Renal cortex interstitium (tissue), 15 donors: Measurements from ENCODE around the gene LILRB4. TPM values are rescaled to one million over a fixed set of nuclear protein-coding genes. Genes with fewer than 3 reads are reported as not detected.
A peak's percentile ranks its signal among the peaks of the same experiment; 100 is the strongest.
"Not testable (repeated sequence)": the region's sequence is repeated elsewhere in the genome, so short reads cannot be mapped to it uniquely, and the experiment has no call there.

Experiments
- DNase-seq, 11 donors: peaks; one replicate each; pipeline ENCODE4 v3.0.0-alpha.2; 2013; ENCODE audit warnings: low read depth in 9 of 11, low spot score in 4 of 11; ENCODE audit errors: extremely low read depth in 1 of 11
- long read RNA-seq, 16 experiments: transcript quantifications; one replicate each; lab custom pipeline, GENCODE V29; 2026
- polyA plus RNA-seq, 3 donors: library from polyadenylated mRNA; unstranded; fragments of 120-200 nt; gene quantifications; one replicate each; pipeline ENCODE4 v1.2.1, GENCODE V29; 2013; ENCODE audit not compliant: insufficient read length in 3 of 3

LILRB4 gene
- polyA plus RNA-seq = 1 to 10 TPM in 1 of 3 donors, under 1 TPM in 2; 0.61 to 1.7 (median 0.95) TPM
- long read RNA-seq, donor 1 = 0 reads
- long read RNA-seq, donor 2 = 0 reads
- long read RNA-seq, donor 3 = 0 reads
- long read RNA-seq, donor 4 = 0 reads
- long read RNA-seq, donor 5 = 0 reads
- long read RNA-seq, donor 6 = 0 reads
- long read RNA-seq, donor 7 = 0 reads
- long read RNA-seq, donor 8 = 0 reads
- long read RNA-seq, donor 9 = 0 reads
- long read RNA-seq, donor 10 = 0 reads
- long read RNA-seq, donor 11 = 0 reads
- long read RNA-seq, donor 12 = 0 reads
- long read RNA-seq, donor 13 = 0 reads
- long read RNA-seq, donor 14 = 0 reads
- long read RNA-seq, donor 15 = 0 reads
- long read RNA-seq, donor 16, partial matches to known transcripts = 0 of 1 reads
- long read RNA-seq, donor 16, other reads (novel, unspliced or antisense) = 0 of 1 reads

GRCh38 chr19:54662730-54663129 is at the start of gene LILRB4:
TSS of gene LILRB4 (plus strand) at chr19:54662985. CDS start at chr19:54663034, 49 bp downstream.
- no peak for DNase-seq

- DNase-seq = no peak
These were observed 48.1 kb upstream of the LILRB4 start for GRCh38 chr19:54614726-54615125.

GRCh38 chr19:54616057-54616456 is 46.7 kb upstream of the LILRB4 start:
- DNase-seq = no peak

GRCh38 chr19:54616821-54617560 is 45.8 kb upstream of the LILRB4 start:
- no peak for DNase-seq

- DNase-seq = no peak
These were observed 42.3 kb upstream of the LILRB4 start for GRCh38 chr19:54620464-54620863.

GRCh38 chr19:54622431-54622830 is 40.4 kb upstream of the LILRB4 start:
- no peak for DNase-seq

- not testable (repeated sequence) for DNase-seq
These were observed 38.6 kb upstream of the LILRB4 start for GRCh38 chr19:54624234-54624633.

GRCh38 chr19:54624934-54625730 is 37.7 kb upstream of the LILRB4 start:
- DNase-seq = not testable (repeated sequence)

- DNase-seq = no peak
These were observed 36.0 kb upstream of the LILRB4 start for GRCh38 chr19:54626757-54627156.

- DNase-seq = not testable (repeated sequence)
These were observed 34.9 kb upstream of the LILRB4 start for GRCh38 chr19:54627912-54628311.

- DNase-seq = not testable (repeated sequence)
These were observed 32.5 kb upstream of the LILRB4 start, which contains the start of gene LILRB1 for GRCh38 chr19:54630262-54630661. TSS of gene LILRB1 (plus strand) at chr19:54630484. CDS start at chr19:54631074, 590 bp downstream.

- DNase-seq = no peak
These were observed 32.0 kb upstream of the LILRB4 start for GRCh38 chr19:54630782-54631181.

- not testable (repeated sequence) for DNase-seq
These were observed 31.1 kb upstream of the LILRB4 start for GRCh38 chr19:54631489-54632337.

GRCh38 chr19:54632517-54632916 is 30.3 kb upstream of the LILRB4 start:
- DNase-seq = not testable (repeated sequence)

- DNase-seq = no peak
These were observed 29.4 kb upstream of the LILRB4 start for GRCh38 chr19:54633401-54633800.

GRCh38 chr19:54636081-54636480 is 26.7 kb upstream of the LILRB4 start:
- DNase-seq = peak in 1 of 11 donors; percentile 7

- DNase-seq = no peak
These were observed 24.1 kb upstream of the LILRB4 start for GRCh38 chr19:54638683-54639082.

- DNase-seq = not testable (repeated sequence)
These were observed 19.8 kb upstream of the LILRB4 start for GRCh38 chr19:54642953-54643352.
